GM23338 (cell line): ENCODE results near the gene RICTOR. TPM values are rescaled to one million over a fixed set of nuclear protein-coding genes. Genes with fewer than 3 reads are reported as not detected.

Experiments
- ATAC-seq: fragments of 200-7000 bp; cut with Tn5 transposase; 3 replicates; pipeline ENCODE4 v1.9.1; 2020
- DNase-seq: peaks from one replicate; pipeline ENCODE4 v3.0.0-alpha.2; 2015; ENCODE audit warnings: low spot score
- H2AFZ ChIP-seq: fragments of 200-600 bp; sonication (generic); 2 replicates; pipeline ENCODE4 v1.8.0; 2016; ENCODE audit warnings: antibody characterized with exemption, mild to moderate bottlenecking, moderate library complexity
- H3F3A ChIP-seq: fragments of 200-600 bp; sonication (generic); replicated peaks from 2 replicates; pipeline ENCODE4 v1.8.0; 2017; ENCODE audit warnings: antibody characterized with exemption, mixed run types, low read depth
- H3K27ac ChIP-seq: fragments of 200-600 bp; sonication (generic); 2 replicates; pipeline ENCODE4 v1.6.1; 2016; ENCODE audit warnings: low read depth
- H3K27me3 ChIP-seq: fragments of 200-600 bp; sonication (generic); 2 replicates; pipeline ENCODE4 v1.8.0; 2016; ENCODE audit warnings: mild to moderate bottlenecking, mixed run types, moderate library complexity; ENCODE audit not compliant: insufficient read depth
- H3K36me3 ChIP-seq: fragments of 200-600 bp; sonication (generic); 2 replicates; pipeline ENCODE4 v1.8.0; 2016; ENCODE audit warnings: mild to moderate bottlenecking; ENCODE audit not compliant: insufficient read depth
- H3K4me1 ChIP-seq: fragments of 200-600 bp; sonication (generic); 2 replicates; pipeline ENCODE4 v1.8.0; 2016; ENCODE audit warnings: mild to moderate bottlenecking, moderate library complexity; ENCODE audit not compliant: insufficient read depth
- H3K4me2 ChIP-seq: fragments of 200-600 bp; sonication (generic); 2 replicates; pipeline ENCODE4 v1.7.1; 2017; ENCODE audit warnings: mixed run types
- H3K4me3 ChIP-seq: fragments of 200-600 bp; sonication (generic); 2 replicates; pipeline ENCODE4 v1.6.1; 2016; ENCODE audit warnings: mixed run types
- H3K79me2 ChIP-seq: fragments of 200-600 bp; sonication (generic); replicated peaks from 2 replicates; pipeline ENCODE4 v1.8.0; 2017; ENCODE audit warnings: mild to moderate bottlenecking; ENCODE audit not compliant: insufficient read depth
- H3K9me2 ChIP-seq: fragments of 200-600 bp; sonication (generic); 2 replicates; pipeline ENCODE4 v1.8.0; 2017; ENCODE audit not compliant: insufficient read depth
- H4K20me1 ChIP-seq: fragments of 200-600 bp; sonication (generic); replicated peaks from 2 replicates; pipeline ENCODE4 v1.8.0; 2017; ENCODE audit warnings: mild to moderate bottlenecking; ENCODE audit not compliant: insufficient read depth
- H3K27ac Mint-ChIP-seq: 2 replicates; pipeline ENCODE4 v1.8.0; 2020; ENCODE audit warnings: inconsistent platforms, mild to moderate bottlenecking, moderate library complexity, mixed read lengths
- H3K27me3 Mint-ChIP-seq: 3 replicates; pipeline ENCODE4 v1.8.0; 2022; ENCODE audit warnings: low read depth, mild to moderate bottlenecking, moderate library complexity, mixed read lengths, inconsistent platforms; ENCODE audit not compliant: insufficient read depth, poor library complexity
- H3K36me3 Mint-ChIP-seq: 3 replicates; pipeline ENCODE4 v1.8.0; 2021; ENCODE audit warnings: low read depth, mild to moderate bottlenecking, inconsistent platforms, moderate library complexity, mixed read lengths
- H3K4me1 Mint-ChIP-seq: 3 replicates; pipeline ENCODE4 v1.8.0; 2020; ENCODE audit warnings: mild to moderate bottlenecking, inconsistent platforms, mixed read lengths
- H3K4me3 Mint-ChIP-seq: 3 replicates; pipeline ENCODE4 v1.8.0; 2021; ENCODE audit warnings: moderate library complexity, mild to moderate bottlenecking, inconsistent platforms, mixed read lengths
- H3K9me3 Mint-ChIP-seq: 3 replicates; pipeline ENCODE4 v1.8.0; 2020; ENCODE audit warnings: moderate library complexity, mild to moderate bottlenecking, inconsistent platforms, mixed read lengths
- CREB1 ChIP-seq: fragments of 250-450 bp; sonication (Bioruptor Pico); IDR thresholded peaks from 2 replicates; pipeline ENCODE4 v1.5.0; 2020; ENCODE audit warnings: low read depth, mild to moderate bottlenecking, moderate library complexity
- ETS1 ChIP-seq: IDR thresholded peaks from 2 replicates; pipeline ENCODE4 v1.6.1; 2016; ENCODE audit warnings: antibody characterized with exemption
- EZH2 ChIP-seq: fragments of 200-600 bp; sonication (generic); IDR thresholded peaks from one replicate; pipeline ENCODE4 v1.8.0; 2017; ENCODE audit warnings: antibody characterized with exemption, mild to moderate bottlenecking, low read depth; ENCODE audit not compliant: unreplicated experiment
- EZH2phosphoT487 ChIP-seq: fragments of 200-600 bp; sonication (generic); IDR thresholded peaks from one replicate; pipeline ENCODE4 v1.8.1; 2018; ENCODE audit warnings: antibody characterized with exemption; ENCODE audit not compliant: unreplicated experiment
- JUNB ChIP-seq: IDR thresholded peaks from one replicate; pipeline ENCODE4 v1.6.1; 2016; ENCODE audit warnings: antibody characterized with exemption; ENCODE audit not compliant: unreplicated experiment
- NANOG ChIP-seq: IDR thresholded peaks from 2 replicates; pipeline ENCODE4 v1.6.1; 2016; ENCODE audit warnings: antibody characterized with exemption, borderline replicate concordance
- POLR2AphosphoS5 ChIP-seq: IDR thresholded peaks from 2 replicates; pipeline ENCODE4 v1.6.1; 2016; ENCODE audit warnings: antibody characterized with exemption, low read depth
- REST ChIP-seq: IDR thresholded peaks from one replicate; pipeline ENCODE4 v1.6.1; 2018; ENCODE audit warnings: antibody characterized with exemption; ENCODE audit not compliant: unreplicated experiment
- STAT1 ChIP-seq: IDR thresholded peaks from one replicate; pipeline ENCODE4 v1.6.1; 2016; ENCODE audit warnings: antibody characterized with exemption; ENCODE audit not compliant: unreplicated experiment
- ZNF114 ChIP-seq: fragments of 250-450 bp; sonication (Bioruptor Pico); IDR thresholded peaks from 2 replicates; pipeline ENCODE4 v1.5.0; 2020; ENCODE audit warnings: mild to moderate bottlenecking, moderate library complexity
- ZNF331 ChIP-seq: fragments of 250-450 bp; sonication (Bioruptor Pico); IDR thresholded peaks from 2 replicates; pipeline ENCODE4 v1.5.0; 2020; ENCODE audit warnings: low read depth, mild to moderate bottlenecking, moderate library complexity
- ZNF462 ChIP-seq: fragments of 250-450 bp; sonication (Bioruptor Pico); IDR thresholded peaks from 2 replicates; pipeline ENCODE4 v1.5.0; 2020; ENCODE audit warnings: mild to moderate bottlenecking, moderate library complexity
- polyA plus RNA-seq: library from polyadenylated mRNA; unstranded; fragments of >200 nt; fragmentation: Nextera tagmentation; extraction: Ambion mirVana; gene quantifications from 2 replicates; pipeline ENCODE4 v1.2.1, GENCODE V29; 2016
- total RNA-seq: library from RNA; depleted of rRNA; stranded (reverse); fragments of >200 nt; shearing (Covaris generic); gene quantifications from 2 replicates; pipeline ENCODE4 v1.2.3, GENCODE V29; 2014
- TF ChIP-seq, protein P1 (sequence below), 2 experiments: fragments of 200-600 bp in 1 of 2; sonication (generic) in 1 of 2; conservative IDR thresholded peaks; 2 replicates each; pipeline versions ENCODE4 v1.5.1 to v1.6.1; 2016 to 2017; ENCODE audit warnings: antibody characterized with exemption in 2 of 2, low read depth in 2 of 2, mild to moderate bottlenecking in 2 of 2, moderate library complexity in 1 of 2

Gene RICTOR
- total and polyA plus RNA-seq, 2 experiments from 2014 or later: 9.9 to 27.4 TPM

- no peak for TF ChIP-seq ZNF331 (CRISPR knock-in tag)
- no peak for TF ChIP-seq EZH2phosphoT487
- no peak for TF ChIP-seq JUNB
- TF ChIP-seq ZNF114 (CRISPR knock-in tag): no peak
- TF ChIP-seq REST: no peak
- no peak for TF ChIP-seq ZNF462 (CRISPR knock-in tag)
- no peak for TF ChIP-seq NANOG
- TF ChIP-seq, protein P1, sequence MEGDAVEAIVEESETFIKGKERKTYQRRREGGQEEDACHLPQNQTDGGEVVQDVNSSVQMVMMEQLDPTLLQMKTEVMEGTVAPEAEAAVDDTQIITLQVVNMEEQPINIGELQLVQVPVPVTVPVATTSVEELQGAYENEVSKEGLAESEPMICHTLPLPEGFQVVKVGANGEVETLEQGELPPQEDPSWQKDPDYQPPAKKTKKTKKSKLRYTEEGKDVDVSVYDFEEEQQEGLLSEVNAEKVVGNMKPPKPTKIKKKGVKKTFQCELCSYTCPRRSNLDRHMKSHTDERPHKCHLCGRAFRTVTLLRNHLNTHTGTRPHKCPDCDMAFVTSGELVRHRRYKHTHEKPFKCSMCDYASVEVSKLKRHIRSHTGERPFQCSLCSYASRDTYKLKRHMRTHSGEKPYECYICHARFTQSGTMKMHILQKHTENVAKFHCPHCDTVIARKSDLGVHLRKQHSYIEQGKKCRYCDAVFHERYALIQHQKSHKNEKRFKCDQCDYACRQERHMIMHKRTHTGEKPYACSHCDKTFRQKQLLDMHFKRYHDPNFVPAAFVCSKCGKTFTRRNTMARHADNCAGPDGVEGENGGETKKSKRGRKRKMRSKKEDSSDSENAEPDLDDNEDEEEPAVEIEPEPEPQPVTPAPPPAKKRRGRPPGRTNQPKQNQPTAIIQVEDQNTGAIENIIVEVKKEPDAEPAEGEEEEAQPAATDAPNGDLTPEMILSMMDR (conservative IDR thresholded peaks at IDR 0.05; ENCODE audit: low read depth in 2 of 2): no peak
- TF ChIP-seq STAT1: no peak
- no peak for TF ChIP-seq ETS1
- no peak for TF ChIP-seq CREB1 (CRISPR knock-in tag)
- TF ChIP-seq EZH2: no peak
- no peak for TF ChIP-seq POLR2AphosphoS5
- no peak overlapping the region for H3K4me3 ChIP-seq
- no peak overlapping the region for H3K27ac Mint-ChIP-seq
- H3K9me2 ChIP-seq: no peaks in the 10 kb centered on the region
- H3K9me3 Mint-ChIP-seq: peaks cover 31% of the 10 kb centered on the region
- 0 out of 2 replicates have a peak, but pooled peaks cover 6% of the 10 kb centered on the region for H3K79me2 ChIP-seq
- no peak overlapping the region for H3K4me3 Mint-ChIP-seq
- H3K4me1 Mint-ChIP-seq: peaks cover 8% of the 10 kb centered on the region
- DNase-seq: no peak
- no peak for ATAC-seq
- no peaks in the 10 kb centered on the region for H4K20me1 ChIP-seq
- H3F3A ChIP-seq: no peaks in the 10 kb centered on the region
- H3K27me3 ChIP-seq: no peaks in the 10 kb centered on the region
- no peaks in the 10 kb centered on the region for H3K27me3 Mint-ChIP-seq
- H3K4me1 ChIP-seq: no peaks in the 10 kb centered on the region; the same call in 1 of the 2 replicates
- H3K36me3 Mint-ChIP-seq: peaks cover 40% of the 10 kb centered on the region
- no peak overlapping the region for H2AFZ ChIP-seq
- H3K4me2 ChIP-seq: no peak overlapping the region
- H3K36me3 ChIP-seq: 0 out of 2 replicates have a peak, but pooled peaks cover 6% of the 10 kb centered on the region
- no peak overlapping the region for H3K27ac ChIP-seq
These were observed 60.3 kb downstream of the RICTOR start for GRCh38 chr5:39013938-39014337.
